Esophagus muscularis mucosa (tissue), 3 donors: ENCODE results near the gene ARMC9.

Source experiments
- POLR2AphosphoS5 ChIP-seq, 2 donors: sonication (generic); formaldehyde crosslinking; IDR thresholded peaks; one replicate each; pipeline ENCODE4 v1.6.1; 2017; ENCODE audit warnings: antibody characterized with exemption in 2 of 2
- TF ChIP-seq, protein P1 (sequence below), 3 experiments: fragments of 200-600 bp in 2 of 3; fragments of 450-650 bp in 1 of 3; sonication (generic) in 2 of 3; IDR thresholded peaks; one replicate each; pipeline ENCODE4 v1.5.1; 2017 to 2019; ENCODE audit warnings: antibody characterized with exemption in 3 of 3, mild to moderate bottlenecking in 2 of 3, moderate library complexity in 1 of 3

DNA sequence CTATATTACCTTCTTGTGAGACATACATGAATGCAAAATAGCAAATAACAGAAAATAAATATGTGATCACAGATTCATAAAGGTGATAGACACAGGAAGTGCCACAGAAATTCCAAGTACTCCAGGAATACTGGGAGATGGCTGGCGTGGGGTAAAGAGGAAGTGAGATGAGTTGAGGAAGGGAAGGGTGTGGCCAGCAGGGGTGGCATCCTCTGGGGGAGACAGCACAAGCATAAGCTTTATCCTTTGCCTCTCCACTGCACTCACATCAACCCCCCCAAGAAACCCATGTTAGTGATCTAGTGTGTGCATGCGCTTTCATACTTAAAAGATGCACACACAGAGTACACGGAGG, 102.3 kb downstream of the ARMC9 start:
- TF ChIP-seq POLR2AphosphoS5 (IDR thresholded peaks at IDR 0.05), result no peak
- TF ChIP-seq, protein P1, sequence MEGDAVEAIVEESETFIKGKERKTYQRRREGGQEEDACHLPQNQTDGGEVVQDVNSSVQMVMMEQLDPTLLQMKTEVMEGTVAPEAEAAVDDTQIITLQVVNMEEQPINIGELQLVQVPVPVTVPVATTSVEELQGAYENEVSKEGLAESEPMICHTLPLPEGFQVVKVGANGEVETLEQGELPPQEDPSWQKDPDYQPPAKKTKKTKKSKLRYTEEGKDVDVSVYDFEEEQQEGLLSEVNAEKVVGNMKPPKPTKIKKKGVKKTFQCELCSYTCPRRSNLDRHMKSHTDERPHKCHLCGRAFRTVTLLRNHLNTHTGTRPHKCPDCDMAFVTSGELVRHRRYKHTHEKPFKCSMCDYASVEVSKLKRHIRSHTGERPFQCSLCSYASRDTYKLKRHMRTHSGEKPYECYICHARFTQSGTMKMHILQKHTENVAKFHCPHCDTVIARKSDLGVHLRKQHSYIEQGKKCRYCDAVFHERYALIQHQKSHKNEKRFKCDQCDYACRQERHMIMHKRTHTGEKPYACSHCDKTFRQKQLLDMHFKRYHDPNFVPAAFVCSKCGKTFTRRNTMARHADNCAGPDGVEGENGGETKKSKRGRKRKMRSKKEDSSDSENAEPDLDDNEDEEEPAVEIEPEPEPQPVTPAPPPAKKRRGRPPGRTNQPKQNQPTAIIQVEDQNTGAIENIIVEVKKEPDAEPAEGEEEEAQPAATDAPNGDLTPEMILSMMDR (IDR thresholded peaks at IDR 0.05), result no peak
